K562 (cell line): Measurements from ENCODE around the gene PCDH19. TPM values are rescaled to one million over a fixed set of nuclear protein-coding genes. Genes with fewer than 3 reads are reported as not detected.

Source experiments
- BCL6 ChIP-seq: fragments of 250-450 bp; sonication (Bioruptor Pico); IDR thresholded peaks from 2 replicates; pipeline ENCODE4 v1.4.0; 2020
- NFE2 ChIP-seq: IDR thresholded peaks from 2 replicates; pipeline ENCODE4 v1.6.1; 2014; ENCODE audit warnings: antibody characterized with exemption, low read depth
- NFIC ChIP-seq: fragments of 450-650 bp; IDR thresholded peaks from 2 replicates; pipeline ENCODE4 v1.6.1; 2017; ENCODE audit warnings: mild to moderate bottlenecking, inconsistent platforms
- PHB ChIP-seq: fragments of 250-450 bp; sonication (Bioruptor Pico); IDR thresholded peaks from 2 replicates; pipeline ENCODE4 v1.5.0; 2021
- RB1 ChIP-seq: fragments of 450-650 bp; IDR thresholded peaks from 2 replicates; pipeline ENCODE4 v1.6.1; 2017; ENCODE audit warnings: low read depth, mild to moderate bottlenecking
- ZFPM2 ChIP-seq: fragments of 250-450 bp; sonication (Bioruptor Pico); IDR thresholded peaks from 2 replicates; pipeline ENCODE4 v1.5.1; 2022; ENCODE audit warnings: mild to moderate bottlenecking
- ZNF316 ChIP-seq: fragments of 450-650 bp; IDR thresholded peaks from 2 replicates; pipeline ENCODE4 v1.6.1; 2016
- ZNF436 ChIP-seq: fragments of 250-450, 450-650 bp; sonication (Bioruptor Pico); formaldehyde crosslinking; IDR thresholded peaks from 2 replicates; pipeline ENCODE4 v1.7.0; 2020; ENCODE audit warnings: mild to moderate bottlenecking
- ZNF589 ChIP-seq: fragments of 200-800 bp; sonication (Bioruptor generic); IDR thresholded peaks from 2 replicates; pipeline ENCODE4 v1.6.1; 2016; ENCODE audit warnings: low read depth, missing genetic modification characterization, missing compliant biosample characterization
- ZNF644 ChIP-seq: fragments of 200-800 bp; sonication (Bioruptor generic); IDR thresholded peaks from 2 replicates; pipeline ENCODE4 v1.6.1; 2016; ENCODE audit warnings: low read depth, missing genetic modification characterization, missing compliant biosample characterization
- ZNF75A ChIP-seq: fragments of 450-650 bp; formaldehyde crosslinking; IDR thresholded peaks from 2 replicates; pipeline ENCODE4 v1.4.0; 2020; ENCODE audit warnings: mild to moderate bottlenecking
- polyA plus RNA-seq, 8 experiments: library from polyadenylated mRNA; depleted of rRNA in 4 of 8; stranded (reverse) in 5 of 8; unstranded in 3 of 8; fragments of >200 nt; fragmentation: Nextera tagmentation in 2 of 8; fragmentation: Illumina TruSeq in 1 of 8; extraction: Ambion mirVana in 2 of 8; extraction: Trizol in 1 of 8; gene quantifications; 2 replicates each; pipeline versions ENCODE4 v1.2.1 to v1.2.3, GENCODE V29; 2011 to 2014; ENCODE audit warnings: inconsistent platforms in 1 of 8, missing spikeins in 1 of 8
- total RNA-seq, 7 experiments: library from RNA; depleted of rRNA in 6 of 7; stranded (reverse); fragments of >200 nt in 6 of 7; fragmentation: Illumina TruSeq in 2 of 7; extraction: Trizol in 2 of 7; gene quantifications; 2 replicates each; pipeline versions ENCODE4 v1.2.1 to v1.2.3, GENCODE V29; 2011 to 2021; ENCODE audit warnings: low replicate concordance in 1 of 7
- TF ChIP-seq, protein P1 (sequence below): fragments of 450-650 bp; IDR thresholded peaks from 2 replicates; pipeline ENCODE4 v1.6.1; 2016; ENCODE audit warnings: low read depth
- TF ChIP-seq, protein P2 (sequence below): fragments of 450-650 bp; IDR thresholded peaks from 2 replicates; pipeline ENCODE4 v1.6.1; 2016; ENCODE audit warnings: missing biosample characterization, missing genetic modification characterization
- TF ChIP-seq, protein P3 (sequence below): fragments of 250-450 bp; sonication (Bioruptor Pico); IDR thresholded peaks from 2 replicates; pipeline ENCODE4 v1.8.0; 2022; ENCODE audit warnings: inconsistent platforms
- TF ChIP-seq, protein P4 (sequence below): conservative IDR thresholded peaks from 2 replicates; pipeline ENCODE4 v1.6.1; 2011; ENCODE audit warnings: low read depth, mild to moderate bottlenecking, low read length; ENCODE audit not compliant: control insufficient read depth
- TF ChIP-seq, protein P5 (sequence below): fragments of 450-650 bp; IDR thresholded peaks from 2 replicates; pipeline ENCODE4 v1.6.1; 2016; ENCODE audit warnings: low read depth, mild to moderate bottlenecking, moderate library complexity

Gene PCDH19
- total and polyA plus RNA-seq, 9 of the 15 experiments (the other 6 are each of a cell fraction or from before 2014, with no cell fraction given): not detected

DNA sequence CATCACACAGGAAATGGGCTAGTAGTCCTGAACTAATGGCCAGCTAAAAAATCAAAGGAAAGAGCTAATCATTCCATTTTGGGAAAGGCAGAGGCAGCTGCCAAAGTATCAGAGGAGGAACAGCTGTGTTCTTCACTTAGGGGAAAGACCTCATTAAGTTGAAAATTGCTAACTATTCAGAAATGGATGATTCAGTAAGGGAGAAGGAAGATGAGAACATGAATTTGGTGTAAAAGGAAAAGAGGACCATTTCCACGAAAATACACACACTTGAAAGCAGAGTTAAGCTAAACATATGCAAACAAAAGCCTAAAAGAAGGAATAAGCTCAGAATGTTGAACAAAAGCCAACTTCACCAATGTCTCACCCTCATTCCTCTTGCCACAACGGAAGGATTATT, 90.4 kb downstream of the PCDH19 start (continued):
- TF ChIP-seq, protein P1, sequence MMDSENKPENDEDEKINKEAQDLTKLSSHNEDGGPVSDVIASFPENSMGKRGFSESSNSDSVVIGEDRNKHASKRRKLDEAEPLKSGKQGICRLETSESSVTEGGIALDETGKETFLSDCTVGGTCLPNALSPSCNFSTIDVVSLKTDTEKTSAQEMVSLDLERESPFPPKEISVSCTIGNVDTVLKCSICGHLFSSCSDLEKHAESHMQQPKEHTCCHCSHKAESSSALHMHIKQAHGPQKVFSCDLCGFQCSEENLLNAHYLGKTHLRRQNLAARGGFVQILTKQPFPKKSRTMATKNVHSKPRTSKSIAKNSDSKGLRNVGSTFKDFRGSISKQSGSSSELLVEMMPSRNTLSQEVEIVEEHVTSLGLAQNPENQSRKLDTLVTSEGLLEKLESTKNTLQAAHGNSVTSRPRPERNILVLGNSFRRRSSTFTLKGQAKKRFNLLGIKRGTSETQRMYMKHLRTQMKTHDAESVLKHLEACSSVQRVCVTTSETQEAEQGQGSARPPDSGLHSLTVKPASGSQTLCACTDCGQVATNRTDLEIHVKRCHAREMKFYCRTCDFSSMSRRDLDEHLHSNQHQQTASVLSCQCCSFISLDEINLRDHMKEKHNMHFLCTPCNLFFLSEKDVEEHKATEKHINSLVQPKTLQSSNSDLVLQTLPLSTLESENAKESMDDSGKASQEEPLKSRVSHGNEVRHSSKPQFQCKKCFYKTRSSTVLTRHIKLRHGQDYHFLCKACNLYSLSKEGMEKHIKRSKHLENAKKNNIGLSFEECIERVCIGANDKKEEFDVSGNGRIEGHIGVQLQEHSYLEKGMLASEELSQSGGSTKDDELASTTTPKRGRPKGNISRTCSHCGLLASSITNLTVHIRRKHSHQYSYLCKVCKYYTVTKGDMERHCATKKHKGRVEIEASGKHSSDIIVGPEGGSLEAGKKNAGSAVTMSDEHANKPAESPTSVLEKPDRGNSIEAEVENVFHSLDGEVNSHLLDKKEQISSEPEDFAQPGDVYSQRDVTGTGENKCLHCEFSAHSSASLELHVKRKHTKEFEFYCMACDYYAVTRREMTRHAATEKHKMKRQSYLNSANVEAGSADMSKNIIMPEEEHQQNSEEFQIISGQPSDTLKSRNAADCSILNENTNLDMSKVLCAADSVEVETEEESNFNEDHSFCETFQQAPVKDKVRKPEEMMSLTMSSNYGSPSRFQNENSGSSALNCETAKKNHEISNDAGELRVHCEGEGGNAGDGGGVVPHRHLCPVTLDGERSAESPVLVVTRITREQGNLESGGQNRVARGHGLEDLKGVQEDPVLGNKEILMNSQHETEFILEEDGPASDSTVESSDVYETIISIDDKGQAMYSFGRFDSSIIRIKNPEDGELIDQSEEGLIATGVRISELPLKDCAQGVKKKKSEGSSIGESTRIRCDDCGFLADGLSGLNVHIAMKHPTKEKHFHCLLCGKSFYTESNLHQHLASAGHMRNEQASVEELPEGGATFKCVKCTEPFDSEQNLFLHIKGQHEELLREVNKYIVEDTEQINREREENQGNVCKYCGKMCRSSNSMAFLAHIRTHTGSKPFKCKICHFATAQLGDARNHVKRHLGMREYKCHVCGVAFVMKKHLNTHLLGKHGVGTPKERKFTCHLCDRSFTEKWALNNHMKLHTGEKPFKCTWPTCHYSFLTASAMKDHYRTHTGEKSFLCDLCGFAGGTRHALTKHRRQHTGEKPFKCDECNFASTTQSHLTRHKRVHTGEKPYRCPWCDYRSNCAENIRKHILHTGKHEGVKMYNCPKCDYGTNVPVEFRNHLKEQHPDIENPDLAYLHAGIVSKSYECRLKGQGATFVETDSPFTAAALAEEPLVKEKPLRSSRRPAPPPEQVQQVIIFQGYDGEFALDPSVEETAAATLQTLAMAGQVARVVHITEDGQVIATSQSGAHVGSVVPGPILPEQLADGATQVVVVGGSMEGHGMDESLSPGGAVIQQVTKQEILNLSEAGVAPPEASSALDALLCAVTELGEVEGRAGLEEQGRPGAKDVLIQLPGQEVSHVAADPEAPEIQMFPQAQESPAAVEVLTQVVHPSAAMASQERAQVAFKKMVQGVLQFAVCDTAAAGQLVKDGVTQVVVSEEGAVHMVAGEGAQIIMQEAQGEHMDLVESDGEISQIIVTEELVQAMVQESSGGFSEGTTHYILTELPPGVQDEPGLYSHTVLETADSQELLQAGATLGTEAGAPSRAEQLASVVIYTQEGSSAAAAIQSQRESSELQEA: no peak
- TF ChIP-seq, protein P2, sequence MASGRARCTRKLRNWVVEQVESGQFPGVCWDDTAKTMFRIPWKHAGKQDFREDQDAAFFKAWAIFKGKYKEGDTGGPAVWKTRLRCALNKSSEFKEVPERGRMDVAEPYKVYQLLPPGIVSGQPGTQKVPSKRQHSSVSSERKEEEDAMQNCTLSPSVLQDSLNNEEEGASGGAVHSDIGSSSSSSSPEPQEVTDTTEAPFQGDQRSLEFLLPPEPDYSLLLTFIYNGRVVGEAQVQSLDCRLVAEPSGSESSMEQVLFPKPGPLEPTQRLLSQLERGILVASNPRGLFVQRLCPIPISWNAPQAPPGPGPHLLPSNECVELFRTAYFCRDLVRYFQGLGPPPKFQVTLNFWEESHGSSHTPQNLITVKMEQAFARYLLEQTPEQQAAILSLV (tag): no peak
- TF ChIP-seq BCL6 (CRISPR knock-in tag): no peak
- no peak for TF ChIP-seq ZNF75A
- TF ChIP-seq ZNF644 (tag): no peak
- TF ChIP-seq, protein P3, sequence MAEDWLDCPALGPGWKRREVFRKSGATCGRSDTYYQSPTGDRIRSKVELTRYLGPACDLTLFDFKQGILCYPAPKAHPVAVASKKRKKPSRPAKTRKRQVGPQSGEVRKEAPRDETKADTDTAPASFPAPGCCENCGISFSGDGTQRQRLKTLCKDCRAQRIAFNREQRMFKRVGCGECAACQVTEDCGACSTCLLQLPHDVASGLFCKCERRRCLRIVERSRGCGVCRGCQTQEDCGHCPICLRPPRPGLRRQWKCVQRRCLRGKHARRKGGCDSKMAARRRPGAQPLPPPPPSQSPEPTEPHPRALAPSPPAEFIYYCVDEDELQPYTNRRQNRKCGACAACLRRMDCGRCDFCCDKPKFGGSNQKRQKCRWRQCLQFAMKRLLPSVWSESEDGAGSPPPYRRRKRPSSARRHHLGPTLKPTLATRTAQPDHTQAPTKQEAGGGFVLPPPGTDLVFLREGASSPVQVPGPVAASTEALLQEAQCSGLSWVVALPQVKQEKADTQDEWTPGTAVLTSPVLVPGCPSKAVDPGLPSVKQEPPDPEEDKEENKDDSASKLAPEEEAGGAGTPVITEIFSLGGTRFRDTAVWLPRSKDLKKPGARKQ (CRISPR knock-in tag): no peak
- no peak for TF ChIP-seq NFIC
- no peak for TF ChIP-seq ZNF316
- no peak for TF ChIP-seq ZNF436 (CRISPR knock-in tag)
- no peak for TF ChIP-seq PHB (CRISPR knock-in tag)
- TF ChIP-seq, protein P4, sequence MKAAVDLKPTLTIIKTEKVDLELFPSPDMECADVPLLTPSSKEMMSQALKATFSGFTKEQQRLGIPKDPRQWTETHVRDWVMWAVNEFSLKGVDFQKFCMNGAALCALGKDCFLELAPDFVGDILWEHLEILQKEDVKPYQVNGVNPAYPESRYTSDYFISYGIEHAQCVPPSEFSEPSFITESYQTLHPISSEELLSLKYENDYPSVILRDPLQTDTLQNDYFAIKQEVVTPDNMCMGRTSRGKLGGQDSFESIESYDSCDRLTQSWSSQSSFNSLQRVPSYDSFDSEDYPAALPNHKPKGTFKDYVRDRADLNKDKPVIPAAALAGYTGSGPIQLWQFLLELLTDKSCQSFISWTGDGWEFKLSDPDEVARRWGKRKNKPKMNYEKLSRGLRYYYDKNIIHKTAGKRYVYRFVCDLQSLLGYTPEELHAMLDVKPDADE: no peak
- TF ChIP-seq RB1: no peak
- TF ChIP-seq, protein P5, sequence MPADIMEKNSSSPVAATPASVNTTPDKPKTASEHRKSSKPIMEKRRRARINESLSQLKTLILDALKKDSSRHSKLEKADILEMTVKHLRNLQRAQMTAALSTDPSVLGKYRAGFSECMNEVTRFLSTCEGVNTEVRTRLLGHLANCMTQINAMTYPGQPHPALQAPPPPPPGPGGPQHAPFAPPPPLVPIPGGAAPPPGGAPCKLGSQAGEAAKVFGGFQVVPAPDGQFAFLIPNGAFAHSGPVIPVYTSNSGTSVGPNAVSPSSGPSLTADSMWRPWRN: no peak
- TF ChIP-seq ZFPM2 (CRISPR knock-in tag): no peak
- no peak for TF ChIP-seq NFE2
- TF ChIP-seq ZNF589: no peak
